OCI-LY1 (cell line): ENCODE data around the gene SUCNR1.

Experiments
- H2AFZ ChIP-seq: fragments of 200-600 bp; sonication (generic), shearing (Covaris generic); 2 replicates; pipeline ENCODE4 v1.6.0; 2014; ENCODE audit warnings: antibody characterized with exemption, mild to moderate bottlenecking, low read length
- H3F3A ChIP-seq: fragments of 200-600 bp; sonication (generic), shearing (Covaris generic); 2 replicates; pipeline ENCODE4 v1.6.0; 2014; ENCODE audit warnings: mild to moderate bottlenecking, antibody characterized with exemption, low read length, moderate library complexity; ENCODE audit not compliant: insufficient read depth
- H3K27ac ChIP-seq: fragments of 200-600 bp; sonication (generic); 2 replicates; pipeline ENCODE4 v1.5.1; 2014; ENCODE audit warnings: low read length, mixed run types, mild to moderate bottlenecking, low read depth; ENCODE audit not compliant: poor library complexity, severe bottlenecking
- H3K27me3 ChIP-seq: fragments of 200-600 bp; sonication (generic); 2 replicates; pipeline ENCODE4 v1.6.0; 2014; ENCODE audit warnings: antibody characterized with exemption, mild to moderate bottlenecking, low read length, moderate library complexity; ENCODE audit not compliant: insufficient read depth
- H3K36me3 ChIP-seq: fragments of 200-600 bp; sonication (generic); 2 replicates; pipeline ENCODE4 v1.6.1; 2014; ENCODE audit warnings: mild to moderate bottlenecking, antibody characterized with exemption, low read length, moderate library complexity, mixed read lengths; ENCODE audit not compliant: insufficient read depth
- H3K4me1 ChIP-seq: fragments of 200-600 bp; sonication (generic); 2 replicates; pipeline ENCODE4 v1.5.1; 2014; ENCODE audit warnings: mild to moderate bottlenecking, low read length, moderate library complexity; ENCODE audit not compliant: insufficient read depth, severe bottlenecking
- H3K4me2 ChIP-seq: fragments of 200-600 bp; sonication (generic), shearing (Covaris generic); 2 replicates; pipeline ENCODE4 v1.6.1; 2014; ENCODE audit warnings: low read length
- H3K4me3 ChIP-seq: fragments of 200-600 bp; sonication (generic); 2 replicates; pipeline ENCODE4 v1.5.1; 2014; ENCODE audit warnings: low read length, low read depth, mild to moderate bottlenecking, mixed read lengths; ENCODE audit not compliant: poor library complexity, severe bottlenecking
- H3K79me2 ChIP-seq: fragments of 200-600 bp; shearing (Covaris generic); 2 replicates; pipeline ENCODE4 v1.6.1; 2016; ENCODE audit warnings: mixed run types, low read length, mixed read lengths; ENCODE audit not compliant: insufficient read depth
- H3K9ac ChIP-seq: fragments of 200-600 bp; sonication (generic), shearing (Covaris generic); 2 replicates; pipeline ENCODE4 v1.6.1; 2014; ENCODE audit warnings: mild to moderate bottlenecking, low read length, mixed read lengths
- H3K9me2 ChIP-seq: fragments of 200-600 bp; sonication (generic), shearing (Covaris generic); 2 replicates; pipeline ENCODE4 v1.6.1; 2014; ENCODE audit warnings: low read depth, mild to moderate bottlenecking, low read length, mixed read lengths
- H3K9me3 ChIP-seq: fragments of 200-600 bp; shearing (Covaris generic); 2 replicates; pipeline ENCODE4 v1.6.1; 2014; ENCODE audit warnings: low read length, mixed read lengths
- H4K20me1 ChIP-seq: fragments of 200-600 bp; sonication (generic), shearing (Covaris generic); 2 replicates; pipeline ENCODE4 v1.6.0; 2016; ENCODE audit warnings: mild to moderate bottlenecking, low read length; ENCODE audit not compliant: insufficient read depth
- CTCF ChIP-seq: fragments of 200-600 bp; sonication (generic), shearing (Covaris generic); IDR thresholded peaks from 2 replicates; pipeline ENCODE4 v1.5.1; 2017; ENCODE audit warnings: mild to moderate bottlenecking, antibody characterized with exemption, low read length, moderate library complexity, mixed read lengths
- EZH2 ChIP-seq: fragments of 200-600 bp; sonication (generic), shearing (Covaris generic); IDR thresholded peaks from 2 replicates; pipeline ENCODE4 v1.8.0; 2017; ENCODE audit warnings: borderline replicate concordance, mixed run types, mild to moderate bottlenecking, antibody characterized with exemption, low read length, moderate library complexity, mixed read lengths

Gene SUCNR1

GRCh38 chr3:151923901-151924300 is 50.5 kb downstream of the SUCNR1 start:
- TF ChIP-seq CTCF (no peak), EZH2 (no peak)
- Histone ChIP-seq H3K4me3 (no peak overlapping the region), H3K27ac (no peak overlapping the region), H3K27me3 (no peaks in the 10 kb centered on the region), H3K9me3 (no peaks in the 10 kb centered on the region), H3K9ac (no peak overlapping the region), H3F3A (no peaks in the 10 kb centered on the region), H4K20me1 (no peaks in the 10 kb centered on the region), H3K4me2 (no peak overlapping the region), H2AFZ (no peak overlapping the region), H3K79me2 (no peaks in the 10 kb centered on the region), H3K9me2 (no peaks in the 10 kb centered on the region), H3K4me1 (no peaks in the 10 kb centered on the region), H3K36me3 (no peaks in the 10 kb centered on the region)

GRCh38 chr3:151924753-151925152 is 51.3 kb downstream of the SUCNR1 start:
- H3K9ac ChIP-seq = no peak overlapping the region

GRCh38 chr3:151925419-151925818 is 52.0 kb downstream of the SUCNR1 start:
- H3K4me2 ChIP-seq = no peak overlapping the region
- no peak overlapping the region for H3K9ac ChIP-seq

More at GRCh38 chr3:151924753-151925152, 51.3 kb downstream of the SUCNR1 start:
- Histone ChIP-seq H3K27ac (no peak overlapping the region), H2AFZ (no peak overlapping the region), H3K9me3 (no peaks in the 10 kb centered on the region), H3K27me3 (no peaks in the 10 kb centered on the region), H3K79me2 (no peaks in the 10 kb centered on the region), H3K4me1 (no peaks in the 10 kb centered on the region), H3K9me2 (no peaks in the 10 kb centered on the region), H4K20me1 (no peaks in the 10 kb centered on the region), H3K36me3 (no peaks in the 10 kb centered on the region), H3F3A (no peaks in the 10 kb centered on the region), H3K4me2 (no peak overlapping the region), H3K4me3 (no peak overlapping the region)
- TF ChIP-seq CTCF (no peak), EZH2 (no peak)

More at GRCh38 chr3:151925419-151925818, 52.0 kb downstream of the SUCNR1 start:
- Histone ChIP-seq H3K27me3 (no peaks in the 10 kb centered on the region), H3K79me2 (no peaks in the 10 kb centered on the region), H2AFZ (no peak overlapping the region), H3K36me3 (no peaks in the 10 kb centered on the region), H3K4me1 (no peaks in the 10 kb centered on the region), H3K9me3 (no peaks in the 10 kb centered on the region), H3K4me3 (no peak overlapping the region), H4K20me1 (no peaks in the 10 kb centered on the region), H3K27ac (no peak overlapping the region), H3K9me2 (no peaks in the 10 kb centered on the region), H3F3A (no peaks in the 10 kb centered on the region)
- no peak for TF ChIP-seq CTCF
- no peak for TF ChIP-seq EZH2
